Vagina (tissue), 2 donors: ENCODE results near the gene SPINDOC. TPM values are rescaled to one million over a fixed set of nuclear protein-coding genes. Genes with fewer than 3 reads are reported as not detected.

Experiments
- DNase-seq, 2 donors: peaks; one replicate each; pipeline ENCODE4 v3.0.0-alpha.2; 2017; ENCODE audit errors: extremely low spot score in 2 of 2
- H3K27ac ChIP-seq: fragments of 200-600 bp; sonication (generic); one replicate; pipeline ENCODE4 v1.5.1; 2019
- H3K27me3 ChIP-seq: fragments of 200-600 bp; sonication (generic); one replicate; pipeline ENCODE4 v1.5.1; 2019
- H3K36me3 ChIP-seq, 2 donors: fragments of 200-600 bp; sonication (generic); one replicate each; pipeline ENCODE4 v1.5.1; 2017 to 2019
- H3K4me1 ChIP-seq: fragments of 200-600 bp; sonication (generic); one replicate; pipeline ENCODE4 v1.5.1; 2019
- H3K4me3 ChIP-seq, 2 donors: fragments of 200-600 bp; sonication (generic); 1 replicate in 1 of 2; 2 replicates in 1 of 2; pipeline ENCODE4 v1.5.1; 2016 to 2019
- H3K9me3 ChIP-seq: fragments of 200-600 bp; sonication (generic); one replicate; pipeline ENCODE4 v1.5.1; 2019
- POLR2A ChIP-seq, 2 donors: fragments of 450-650 bp; IDR thresholded peaks; one replicate each; pipeline ENCODE4 v1.6.1; 2017; ENCODE audit warnings: antibody characterized with exemption in 2 of 2, mild to moderate bottlenecking in 2 of 2, moderate library complexity in 2 of 2
- POLR2AphosphoS5 ChIP-seq, 2 donors: sonication (generic); formaldehyde crosslinking; IDR thresholded peaks; one replicate each; pipeline ENCODE4 v1.9.0; 2017; ENCODE audit warnings: antibody characterized with exemption in 2 of 2, mild to moderate bottlenecking in 2 of 2, low read depth in 1 of 2; ENCODE audit not compliant: insufficient read depth in 1 of 2
- intact Hi-C: fragments of 100-400 bp; cut with DNase I; formaldehyde crosslinking; loops from one replicate; pipeline ENCODE4 v1.15.1; 2023
- total RNA-seq: library from RNA; depleted of rRNA; stranded (reverse); fragments of >200 nt; gene quantifications from one replicate; pipeline ENCODE4 v1.2.3, GENCODE V29; 2016
- TF ChIP-seq, protein P1 (sequence below), 3 experiments: fragments of 450-650 bp in 2 of 3; fragments of 200-600 bp in 1 of 3; sonication (generic) in 1 of 3; IDR thresholded peaks; one replicate each; pipeline ENCODE4 v1.5.1; 2017 to 2019; ENCODE audit warnings: antibody characterized with exemption in 3 of 3, mild to moderate bottlenecking in 2 of 3, moderate library complexity in 2 of 3

The SPINDOC gene
- total RNA-seq, 1 donor from 2014 or later: 6.6 TPM

DNA sequence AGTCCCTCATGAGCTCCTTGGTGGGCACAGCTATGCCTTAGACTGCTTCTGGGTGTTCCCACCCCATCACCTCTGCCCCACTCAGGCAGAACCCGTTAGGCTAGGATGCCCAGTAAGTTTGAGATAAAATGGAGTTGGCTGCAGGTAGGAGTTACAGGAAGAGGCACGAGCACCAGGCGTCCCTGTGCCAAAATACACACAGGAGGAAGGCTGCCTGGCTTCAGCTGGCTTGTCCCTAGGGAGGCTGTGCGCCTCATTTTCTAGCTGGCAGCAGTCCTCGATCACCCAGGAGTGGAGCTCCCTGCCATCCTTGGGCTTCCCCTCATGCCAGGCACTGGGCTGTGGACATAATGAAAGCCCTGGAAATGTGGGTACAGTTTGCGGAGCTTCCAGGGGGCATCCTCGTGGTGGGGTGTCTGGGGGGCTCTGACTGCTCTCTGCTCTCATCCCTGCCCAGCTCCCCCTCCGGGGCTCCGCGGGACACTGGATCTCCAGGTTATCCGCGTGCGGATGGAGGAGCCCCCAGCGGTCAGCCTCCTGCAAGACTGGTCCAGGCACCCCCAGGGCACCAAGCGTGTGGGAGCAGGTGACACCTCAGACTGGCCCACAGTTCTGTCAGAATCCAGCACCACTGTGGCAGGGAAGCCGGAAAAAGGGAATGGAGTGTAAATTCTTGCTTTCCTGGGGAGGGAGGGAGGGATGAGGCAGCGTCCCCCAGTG, 13.4 kb downstream of the SPINDOC start:
- Histone ChIP-seq H3K27ac (no peak overlapping the region), H3K4me3 (no peak overlapping the region), H3K9me3 (no peaks in the 10 kb centered on the region), H3K27me3 (no peaks in the 10 kb centered on the region), H3K36me3 (peaks cover 0 to 43% of the 10 kb centered on the region in 2 donors), H3K4me1 (no peaks in the 10 kb centered on the region)
- DNase-seq: no peak
- intact Hi-C loops: no loop called here
- no peak for TF ChIP-seq POLR2A (IDR thresholded peaks at IDR 0.05)
- TF ChIP-seq POLR2AphosphoS5 (IDR thresholded peaks at IDR 0.05; ENCODE audit: insufficient read depth in 1 of 2, low read depth in 1 of 2): no peak
- TF ChIP-seq, protein P1, sequence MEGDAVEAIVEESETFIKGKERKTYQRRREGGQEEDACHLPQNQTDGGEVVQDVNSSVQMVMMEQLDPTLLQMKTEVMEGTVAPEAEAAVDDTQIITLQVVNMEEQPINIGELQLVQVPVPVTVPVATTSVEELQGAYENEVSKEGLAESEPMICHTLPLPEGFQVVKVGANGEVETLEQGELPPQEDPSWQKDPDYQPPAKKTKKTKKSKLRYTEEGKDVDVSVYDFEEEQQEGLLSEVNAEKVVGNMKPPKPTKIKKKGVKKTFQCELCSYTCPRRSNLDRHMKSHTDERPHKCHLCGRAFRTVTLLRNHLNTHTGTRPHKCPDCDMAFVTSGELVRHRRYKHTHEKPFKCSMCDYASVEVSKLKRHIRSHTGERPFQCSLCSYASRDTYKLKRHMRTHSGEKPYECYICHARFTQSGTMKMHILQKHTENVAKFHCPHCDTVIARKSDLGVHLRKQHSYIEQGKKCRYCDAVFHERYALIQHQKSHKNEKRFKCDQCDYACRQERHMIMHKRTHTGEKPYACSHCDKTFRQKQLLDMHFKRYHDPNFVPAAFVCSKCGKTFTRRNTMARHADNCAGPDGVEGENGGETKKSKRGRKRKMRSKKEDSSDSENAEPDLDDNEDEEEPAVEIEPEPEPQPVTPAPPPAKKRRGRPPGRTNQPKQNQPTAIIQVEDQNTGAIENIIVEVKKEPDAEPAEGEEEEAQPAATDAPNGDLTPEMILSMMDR (IDR thresholded peaks at IDR 0.05): no peak

DNA sequence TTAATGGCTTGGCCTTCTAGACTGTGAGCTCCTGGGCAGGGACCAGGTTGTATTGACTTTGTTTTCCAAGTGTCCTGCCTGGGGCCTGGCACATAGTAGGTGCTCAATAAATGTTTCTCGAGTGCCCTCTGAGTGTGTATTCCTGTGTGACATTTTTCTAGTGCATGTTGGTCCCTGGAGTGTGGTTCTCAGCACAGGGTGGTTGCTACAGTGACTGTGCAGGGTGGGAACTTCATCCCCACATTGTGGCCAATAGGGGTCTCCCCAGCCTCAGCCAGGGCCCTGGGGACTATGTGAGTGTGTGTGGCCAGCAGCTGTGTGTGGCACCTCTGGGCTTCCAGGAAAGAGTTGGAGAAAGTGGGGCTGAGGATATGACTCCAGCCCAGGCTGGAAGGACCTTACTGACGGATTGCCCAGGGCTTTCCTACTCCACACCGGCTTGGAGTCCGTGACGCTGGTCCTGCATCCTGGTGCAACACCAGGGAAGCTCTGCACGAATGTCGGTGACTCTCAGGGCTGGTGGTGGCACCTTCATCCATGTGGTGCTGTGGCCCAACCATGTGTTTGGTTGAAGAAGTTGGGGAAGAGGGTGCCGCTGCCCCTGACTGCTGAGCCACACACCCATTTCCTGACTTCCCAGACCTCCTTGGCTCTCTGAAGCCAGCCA, 16.7 kb downstream of the SPINDOC start:
- no peaks in the 10 kb centered on the region for H3K9me3 ChIP-seq
- no peaks in the 10 kb centered on the region for H3K4me1 ChIP-seq
- DNase-seq: no peak
- peaks cover 0 to 11% of the 10 kb centered on the region in 2 donors for H3K36me3 ChIP-seq
- no peak overlapping the region for H3K4me3 ChIP-seq
- intact Hi-C loops: no loop called here
- no peak overlapping the region for H3K27ac ChIP-seq
- H3K27me3 ChIP-seq: no peaks in the 10 kb centered on the region
- no peak for TF ChIP-seq POLR2A (IDR thresholded peaks at IDR 0.05)
- TF ChIP-seq POLR2AphosphoS5 (IDR thresholded peaks at IDR 0.05; ENCODE audit: insufficient read depth in 1 of 2, low read depth in 1 of 2): no peak
- TF ChIP-seq, protein P1 (IDR thresholded peaks at IDR 0.05): no peak

DNA sequence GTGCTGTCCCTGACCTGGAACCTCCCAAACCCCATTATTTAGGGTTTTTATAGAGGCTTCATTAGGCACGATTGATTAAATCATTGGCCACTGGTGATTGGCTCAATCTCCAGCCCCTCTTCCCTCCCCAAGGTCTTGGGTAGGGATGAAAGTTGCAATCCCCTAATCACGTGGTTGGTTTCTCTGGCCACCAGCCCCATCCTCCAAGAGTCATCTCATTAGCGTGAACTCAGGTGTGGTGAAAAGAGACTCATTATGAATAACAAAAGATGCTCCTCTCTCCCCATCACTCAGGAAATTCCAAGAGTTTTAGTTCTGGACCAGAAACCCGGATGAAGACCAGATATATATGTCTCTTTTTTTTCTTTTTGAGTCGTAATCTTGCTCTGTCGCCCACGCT, 18.1 kb downstream of the SPINDOC start:
- TF ChIP-seq, protein P1 (IDR thresholded peaks at IDR 0.05): no peak
- TF ChIP-seq POLR2AphosphoS5 (IDR thresholded peaks at IDR 0.05; ENCODE audit: insufficient read depth in 1 of 2, low read depth in 1 of 2) (no peak), POLR2A (IDR thresholded peaks at IDR 0.05) (no peak)
- H3K27me3 ChIP-seq: no peaks in the 10 kb centered on the region
- intact Hi-C loops: no loop called here
- DNase-seq: no peak
- H3K4me3 ChIP-seq: no peak overlapping the region
- H3K27ac ChIP-seq: no peak overlapping the region
- no peaks in the 10 kb centered on the region for H3K4me1 ChIP-seq
- H3K36me3 ChIP-seq: peaks cover 0 to 5% of the 10 kb centered on the region in 2 donors
- H3K9me3 ChIP-seq: no peaks in the 10 kb centered on the region

DNA sequence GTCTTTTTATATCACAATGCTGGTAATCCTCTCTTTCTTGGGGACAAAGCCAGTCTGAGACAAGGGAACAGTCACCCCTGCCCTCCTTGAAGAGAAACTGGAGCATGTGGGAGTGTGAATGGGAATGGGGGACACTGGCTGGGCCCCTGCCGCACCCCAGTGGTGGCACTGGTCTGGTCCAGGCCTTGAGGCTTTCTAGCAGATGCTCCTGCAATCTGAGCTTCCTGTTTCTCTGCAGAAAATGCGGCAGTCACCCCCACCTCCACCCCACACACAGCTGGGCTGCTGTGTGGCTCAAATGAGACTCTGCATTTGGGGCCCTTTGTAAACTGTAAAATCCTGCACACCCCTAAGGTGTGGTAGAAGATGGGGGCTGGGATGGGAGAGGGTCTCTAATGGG, 19.1 kb downstream of the SPINDOC start:
- no peaks in the 10 kb centered on the region for H3K36me3 ChIP-seq
- no peaks in the 10 kb centered on the region for H3K9me3 ChIP-seq
- DNase-seq: no peak
- TF ChIP-seq POLR2A (IDR thresholded peaks at IDR 0.05) (no peak), POLR2AphosphoS5 (IDR thresholded peaks at IDR 0.05; ENCODE audit: insufficient read depth in 1 of 2, low read depth in 1 of 2) (no peak)
- TF ChIP-seq, protein P1 (IDR thresholded peaks at IDR 0.05): no peak
- H3K4me1 ChIP-seq: peaks cover under 1% of the 10 kb centered on the region
- H3K27me3 ChIP-seq: no peaks in the 10 kb centered on the region
- no peak overlapping the region for H3K4me3 ChIP-seq
- intact Hi-C loops: no loop called here
- no peak overlapping the region for H3K27ac ChIP-seq

DNA sequence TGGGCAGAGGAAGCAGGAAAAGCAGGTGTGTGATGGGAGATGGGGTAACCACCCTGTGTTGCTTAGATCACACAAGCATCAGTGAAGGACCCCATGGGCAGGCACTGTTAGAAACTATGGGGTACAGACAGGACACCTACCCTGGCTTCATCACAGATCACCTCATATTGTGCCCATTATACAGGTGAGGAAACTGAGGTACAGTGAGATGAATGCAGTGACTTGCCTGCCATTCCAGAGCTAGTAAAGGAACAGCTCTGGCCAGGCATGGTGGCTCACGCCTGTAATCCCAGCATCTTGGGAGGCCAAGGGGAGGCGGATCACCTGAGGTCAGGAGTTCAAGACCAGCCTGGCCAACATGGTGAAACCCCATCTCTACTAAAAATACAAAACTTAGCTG, 19.8 kb downstream of the SPINDOC start:
- no peak for DNase-seq
- TF ChIP-seq POLR2A (IDR thresholded peaks at IDR 0.05) (no peak), POLR2AphosphoS5 (IDR thresholded peaks at IDR 0.05; ENCODE audit: insufficient read depth in 1 of 2, low read depth in 1 of 2) (no peak)
- TF ChIP-seq, protein P1 (IDR thresholded peaks at IDR 0.05): no peak
- H3K36me3 ChIP-seq: no peaks in the 10 kb centered on the region
- no peak overlapping the region for H3K4me3 ChIP-seq
- H3K9me3 ChIP-seq: no peaks in the 10 kb centered on the region
- H3K27ac ChIP-seq: no peak overlapping the region
- intact Hi-C loops: no loop called here
- H3K27me3 ChIP-seq: no peaks in the 10 kb centered on the region
- H3K4me1 ChIP-seq: peaks cover 8% of the 10 kb centered on the region
